Nephron (organoid): ENCODE results near the gene NDC1.

ENCODE experiments used
- H3K27ac Mint-ChIP-seq, 3 experiments: 2 replicates each; pipeline ENCODE4 v1.8.0; 2020; ENCODE audit warnings: mixed read lengths in 3 of 3, mild to moderate bottlenecking in 2 of 3, moderate library complexity in 1 of 3
- H3K27me3 Mint-ChIP-seq: 2 replicates; pipeline ENCODE4 v1.8.0; 2021; ENCODE audit warnings: low read depth, mild to moderate bottlenecking, moderate library complexity, mixed read lengths
- H3K36me3 Mint-ChIP-seq: 2 replicates; pipeline ENCODE4 v1.8.0; 2020; ENCODE audit warnings: low read depth, mixed read lengths
- H3K4me1 Mint-ChIP-seq: 2 replicates; pipeline ENCODE4 v1.8.0; 2020; ENCODE audit warnings: mixed read lengths
- H3K4me3 Mint-ChIP-seq, 3 experiments: 2 replicates each; pipeline ENCODE4 v1.8.0; 2020; ENCODE audit warnings: mild to moderate bottlenecking in 3 of 3, mixed read lengths in 3 of 3, moderate library complexity in 2 of 3
- H3K9me3 Mint-ChIP-seq: 2 replicates; pipeline ENCODE4 v1.8.0; 2020; ENCODE audit warnings: mixed read lengths
- TF ChIP-seq, protein P1 (sequence below), 3 experiments: fragments of 200-600 bp; sonication (generic); IDR thresholded peaks; one replicate each; pipeline ENCODE4 v1.5.0; 2021; ENCODE audit warnings: antibody characterized with exemption in 3 of 3; ENCODE audit not compliant: unreplicated experiment in 3 of 3

The NDC1 gene

GRCh38 chr1:53728702-53729455 lies 109.2 kb downstream of the NDC1 start:
- Mint-ChIP-seq H3K27me3 (peaks cover 72% of the 10 kb centered on the region), H3K9me3 (no peaks in the 10 kb centered on the region), H3K27ac (peak overlapping the region; percentile 62 to 72 (median 72)), H3K36me3 (no peaks in the 10 kb centered on the region), H3K4me1 (peaks cover 43% of the 10 kb centered on the region), H3K4me3 (peak overlapping the region; percentile 4 to 28 (median 14))
- TF ChIP-seq, protein P1, sequence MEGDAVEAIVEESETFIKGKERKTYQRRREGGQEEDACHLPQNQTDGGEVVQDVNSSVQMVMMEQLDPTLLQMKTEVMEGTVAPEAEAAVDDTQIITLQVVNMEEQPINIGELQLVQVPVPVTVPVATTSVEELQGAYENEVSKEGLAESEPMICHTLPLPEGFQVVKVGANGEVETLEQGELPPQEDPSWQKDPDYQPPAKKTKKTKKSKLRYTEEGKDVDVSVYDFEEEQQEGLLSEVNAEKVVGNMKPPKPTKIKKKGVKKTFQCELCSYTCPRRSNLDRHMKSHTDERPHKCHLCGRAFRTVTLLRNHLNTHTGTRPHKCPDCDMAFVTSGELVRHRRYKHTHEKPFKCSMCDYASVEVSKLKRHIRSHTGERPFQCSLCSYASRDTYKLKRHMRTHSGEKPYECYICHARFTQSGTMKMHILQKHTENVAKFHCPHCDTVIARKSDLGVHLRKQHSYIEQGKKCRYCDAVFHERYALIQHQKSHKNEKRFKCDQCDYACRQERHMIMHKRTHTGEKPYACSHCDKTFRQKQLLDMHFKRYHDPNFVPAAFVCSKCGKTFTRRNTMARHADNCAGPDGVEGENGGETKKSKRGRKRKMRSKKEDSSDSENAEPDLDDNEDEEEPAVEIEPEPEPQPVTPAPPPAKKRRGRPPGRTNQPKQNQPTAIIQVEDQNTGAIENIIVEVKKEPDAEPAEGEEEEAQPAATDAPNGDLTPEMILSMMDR (IDR thresholded peaks at IDR 0.05; ENCODE audit: unreplicated experiment in 3 of 3) = no peak

- Mint-ChIP-seq H3K9me3 (no peaks in the 10 kb centered on the region), H3K27ac (peak overlapping the region in 1 of 3 experiments; percentile 26), H3K4me1 (peaks cover 43% of the 10 kb centered on the region), H3K27me3 (peaks cover 65% of the 10 kb centered on the region), H3K4me3 (no peak overlapping the region), H3K36me3 (no peaks in the 10 kb centered on the region)
- TF ChIP-seq, protein P1 (IDR thresholded peaks at IDR 0.05; ENCODE audit: unreplicated experiment in 3 of 3) = no peak
These were observed 109.9 kb downstream of the NDC1 start for GRCh38 chr1:53728196-53728595.

- Mint-ChIP-seq H3K4me3 (no peak overlapping the region), H3K27ac (no peak overlapping the region), H3K27me3 (peaks cover 59% of the 10 kb centered on the region), H3K9me3 (no peaks in the 10 kb centered on the region), H3K36me3 (no peaks in the 10 kb centered on the region), H3K4me1 (peaks cover 37% of the 10 kb centered on the region)
- TF ChIP-seq, protein P1 (IDR thresholded peaks at IDR 0.05; ENCODE audit: unreplicated experiment in 3 of 3) = no peak
These were observed 110.5 kb downstream of the NDC1 start for GRCh38 chr1:53727461-53728092.

DNA sequence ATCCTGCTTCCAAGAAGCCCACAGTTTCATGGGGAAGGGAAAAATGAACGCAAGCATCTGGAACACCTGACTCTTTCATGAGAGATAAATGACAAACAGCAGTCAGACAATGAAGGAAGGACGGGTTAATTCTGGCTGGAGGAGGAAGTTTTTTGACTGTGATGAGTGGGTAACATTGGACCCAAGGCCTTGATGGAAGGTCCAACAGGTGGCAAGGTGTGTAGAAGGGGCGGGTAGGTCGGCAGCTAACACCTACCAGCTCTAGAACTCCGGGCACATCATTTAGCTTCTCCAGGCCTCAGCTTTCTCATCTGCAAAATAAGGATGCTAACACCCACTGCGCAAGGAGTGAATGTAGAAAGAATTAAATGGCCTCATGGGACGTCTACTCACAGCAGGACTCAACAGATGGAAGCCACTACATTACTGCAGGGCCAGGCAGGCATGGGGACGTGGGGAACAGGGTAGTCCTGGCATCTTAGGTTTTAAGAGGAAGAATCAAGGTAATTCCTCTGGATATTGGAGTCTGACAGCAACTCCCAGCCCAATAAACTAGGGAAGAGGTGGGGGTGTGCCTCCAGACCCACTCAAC lies 112.0 kb downstream of the NDC1 start:
- Mint-ChIP-seq H3K9me3 (no peaks in the 10 kb centered on the region), H3K4me1 (peaks cover 27% of the 10 kb centered on the region), H3K36me3 (no peaks in the 10 kb centered on the region), H3K27me3 (peaks cover 47% of the 10 kb centered on the region), H3K4me3 (no peak overlapping the region), H3K27ac (no peak overlapping the region)
- TF ChIP-seq, protein P1 (IDR thresholded peaks at IDR 0.05; ENCODE audit: unreplicated experiment in 3 of 3) = no peak

- H3K9me3 Mint-ChIP-seq = no peaks in the 10 kb centered on the region
- no peak overlapping the region for H3K4me3 Mint-ChIP-seq
- TF ChIP-seq, protein P1 (IDR thresholded peaks at IDR 0.05; ENCODE audit: unreplicated experiment in 3 of 3) = peak in 2 of 3 experiments; percentile 17 to 27
- no peaks in the 10 kb centered on the region for H3K36me3 Mint-ChIP-seq
- peaks cover 20% of the 10 kb centered on the region for H3K4me1 Mint-ChIP-seq
- peaks cover 39% of the 10 kb centered on the region for H3K27me3 Mint-ChIP-seq
- H3K27ac Mint-ChIP-seq = no peak overlapping the region
These were observed 112.8 kb downstream of the NDC1 start for GRCh38 chr1:53725238-53725689.
